GM12891 (cell line): ENCODE results near the gene RPS6KA4.

Experiments
- POLR2A ChIP-seq: IDR thresholded peaks from 2 replicates; pipeline ENCODE4 v1.6.1; 2011; ENCODE audit warnings: low read depth, low read length, control low read depth
- POLR2AphosphoS5 ChIP-seq: IDR thresholded peaks from 2 replicates; pipeline ENCODE4 v1.6.1; 2011; ENCODE audit warnings: low read depth, low read length, control low read depth

GRCh38 chr11:64334764-64335735 is 23.9 kb upstream of the RPS6KA4 start:
- TF ChIP-seq POLR2AphosphoS5: no peak
- no peak for TF ChIP-seq POLR2A
